ENCODE results near the gene MAB21L3.

Gene MAB21L3

DNA sequence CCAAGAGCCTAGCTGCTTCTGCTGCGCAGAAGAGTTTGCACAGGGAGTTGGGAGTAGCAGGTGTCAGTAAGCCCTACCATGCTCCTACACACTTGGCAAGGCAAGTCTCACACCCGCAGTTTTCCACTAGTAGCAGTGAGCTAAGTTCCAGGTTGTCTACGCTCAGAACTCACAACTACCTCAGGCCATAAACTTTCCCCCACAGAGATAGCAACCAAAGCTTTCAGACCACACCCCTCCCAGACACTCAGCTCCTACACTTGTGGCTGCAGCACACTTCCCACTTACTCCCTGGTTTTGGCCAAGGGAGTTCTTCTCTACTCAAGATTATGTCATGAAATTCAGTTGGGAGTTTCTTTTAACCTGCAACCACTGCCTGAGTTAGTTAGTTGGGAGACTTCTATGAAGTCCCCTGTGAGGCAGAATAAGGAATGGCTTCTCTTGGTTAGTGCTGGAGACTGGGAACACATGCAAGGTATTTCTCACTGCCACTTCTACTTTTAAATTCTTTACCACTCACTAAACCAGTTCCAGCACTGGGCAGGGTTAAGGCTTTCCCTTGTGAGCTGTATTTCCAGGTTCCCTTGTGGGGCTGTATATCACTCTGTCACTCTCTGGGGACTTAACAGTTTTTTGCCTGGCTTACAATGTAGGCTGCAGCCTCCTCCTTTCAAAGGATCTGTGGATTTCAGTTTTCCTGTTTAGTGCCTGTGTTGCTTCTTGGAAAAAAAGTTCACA lies 18.3 kb upstream of the MAB21L3 start:
- TF ChIP-seq, protein P1, sequence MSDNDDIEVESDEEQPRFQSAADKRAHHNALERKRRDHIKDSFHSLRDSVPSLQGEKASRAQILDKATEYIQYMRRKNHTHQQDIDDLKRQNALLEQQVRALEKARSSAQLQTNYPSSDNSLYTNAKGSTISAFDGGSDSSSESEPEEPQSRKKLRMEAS (IDR thresholded peaks at IDR 0.05): no peak
- TF ChIP-seq, protein P2, sequence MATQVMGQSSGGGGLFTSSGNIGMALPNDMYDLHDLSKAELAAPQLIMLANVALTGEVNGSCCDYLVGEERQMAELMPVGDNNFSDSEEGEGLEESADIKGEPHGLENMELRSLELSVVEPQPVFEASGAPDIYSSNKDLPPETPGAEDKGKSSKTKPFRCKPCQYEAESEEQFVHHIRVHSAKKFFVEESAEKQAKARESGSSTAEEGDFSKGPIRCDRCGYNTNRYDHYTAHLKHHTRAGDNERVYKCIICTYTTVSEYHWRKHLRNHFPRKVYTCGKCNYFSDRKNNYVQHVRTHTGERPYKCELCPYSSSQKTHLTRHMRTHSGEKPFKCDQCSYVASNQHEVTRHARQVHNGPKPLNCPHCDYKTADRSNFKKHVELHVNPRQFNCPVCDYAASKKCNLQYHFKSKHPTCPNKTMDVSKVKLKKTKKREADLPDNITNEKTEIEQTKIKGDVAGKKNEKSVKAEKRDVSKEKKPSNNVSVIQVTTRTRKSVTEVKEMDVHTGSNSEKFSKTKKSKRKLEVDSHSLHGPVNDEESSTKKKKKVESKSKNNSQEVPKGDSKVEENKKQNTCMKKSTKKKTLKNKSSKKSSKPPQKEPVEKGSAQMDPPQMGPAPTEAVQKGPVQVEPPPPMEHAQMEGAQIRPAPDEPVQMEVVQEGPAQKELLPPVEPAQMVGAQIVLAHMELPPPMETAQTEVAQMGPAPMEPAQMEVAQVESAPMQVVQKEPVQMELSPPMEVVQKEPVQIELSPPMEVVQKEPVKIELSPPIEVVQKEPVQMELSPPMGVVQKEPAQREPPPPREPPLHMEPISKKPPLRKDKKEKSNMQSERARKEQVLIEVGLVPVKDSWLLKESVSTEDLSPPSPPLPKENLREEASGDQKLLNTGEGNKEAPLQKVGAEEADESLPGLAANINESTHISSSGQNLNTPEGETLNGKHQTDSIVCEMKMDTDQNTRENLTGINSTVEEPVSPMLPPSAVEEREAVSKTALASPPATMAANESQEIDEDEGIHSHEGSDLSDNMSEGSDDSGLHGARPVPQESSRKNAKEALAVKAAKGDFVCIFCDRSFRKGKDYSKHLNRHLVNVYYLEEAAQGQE (IDR thresholded peaks at IDR 0.05; ENCODE audit: low read depth): no peak
- TF ChIP-seq RAD21 (IDR thresholded peaks at IDR 0.05; ENCODE audit: low read depth) (no peak), CREB1 (IDR thresholded peaks at IDR 0.05; ENCODE audit: low read depth) (no peak), NFIC (IDR thresholded peaks at IDR 0.05) (no peak), YY1 (IDR thresholded peaks at IDR 0.05; ENCODE audit: low read depth) (no peak), TAF1 (IDR thresholded peaks at IDR 0.05; ENCODE audit: low read depth) (no peak), FOXM1 (IDR thresholded peaks at IDR 0.05; ENCODE audit: borderline replicate concordance, low read depth) (no peak), TEAD4 (IDR thresholded peaks at IDR 0.05) (no peak), EGR1 (IDR thresholded peaks at IDR 0.05) (no peak)
- TF ChIP-seq, protein P3, sequence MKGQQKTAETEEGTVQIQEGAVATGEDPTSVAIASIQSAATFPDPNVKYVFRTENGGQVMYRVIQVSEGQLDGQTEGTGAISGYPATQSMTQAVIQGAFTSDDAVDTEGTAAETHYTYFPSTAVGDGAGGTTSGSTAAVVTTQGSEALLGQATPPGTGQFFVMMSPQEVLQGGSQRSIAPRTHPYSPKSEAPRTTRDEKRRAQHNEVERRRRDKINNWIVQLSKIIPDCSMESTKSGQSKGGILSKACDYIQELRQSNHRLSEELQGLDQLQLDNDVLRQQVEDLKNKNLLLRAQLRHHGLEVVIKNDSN (IDR thresholded peaks at IDR 0.05): no peak

DNA sequence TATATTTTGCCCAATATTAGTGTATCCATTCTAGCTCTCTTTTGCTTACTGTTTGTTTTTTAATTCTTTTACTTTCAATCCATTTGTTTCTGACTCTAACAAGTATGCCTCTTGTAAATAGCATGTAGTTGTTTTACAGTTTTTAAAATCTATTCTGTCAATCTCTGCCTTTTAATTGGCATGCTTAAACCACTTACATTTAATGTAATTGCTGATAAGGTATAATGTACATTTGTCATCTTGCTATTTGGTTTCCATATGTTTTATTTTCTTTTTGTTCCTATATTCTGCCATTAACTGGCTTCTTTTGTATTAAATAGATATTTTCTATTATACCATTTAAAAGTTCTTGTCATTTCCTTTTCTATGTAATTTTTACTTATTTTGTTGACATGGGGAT lies 16.2 kb upstream of the MAB21L3 start:
- TF ChIP-seq TEAD4 (IDR thresholded peaks at IDR 0.05): no peak
- no peak for TF ChIP-seq FOXM1 (IDR thresholded peaks at IDR 0.05; ENCODE audit: borderline replicate concordance, low read depth)
- TF ChIP-seq TAF1 (IDR thresholded peaks at IDR 0.05; ENCODE audit: low read depth): no peak
- no peak for TF ChIP-seq NFIC (IDR thresholded peaks at IDR 0.05)
- TF ChIP-seq, protein P1 (IDR thresholded peaks at IDR 0.05): no peak
- no peak for TF ChIP-seq EGR1 (IDR thresholded peaks at IDR 0.05)
- no peak for TF ChIP-seq YY1 (IDR thresholded peaks at IDR 0.05; ENCODE audit: low read depth)
- TF ChIP-seq CEBPB (IDR thresholded peaks at IDR 0.05): no peak
- TF ChIP-seq ZBTB7A (IDR thresholded peaks at IDR 0.05; ENCODE audit: low read depth): no peak
- no peak for TF ChIP-seq RAD21 (IDR thresholded peaks at IDR 0.05; ENCODE audit: low read depth)
- no peak for TF ChIP-seq TCF12 (IDR thresholded peaks at IDR 0.05; ENCODE audit: low read depth)
- no peak for TF ChIP-seq CREB1 (IDR thresholded peaks at IDR 0.05; ENCODE audit: low read depth)
- TF ChIP-seq, protein P3 (IDR thresholded peaks at IDR 0.05): no peak
- TF ChIP-seq, protein P2 (IDR thresholded peaks at IDR 0.05; ENCODE audit: low read depth): no peak

DNA sequence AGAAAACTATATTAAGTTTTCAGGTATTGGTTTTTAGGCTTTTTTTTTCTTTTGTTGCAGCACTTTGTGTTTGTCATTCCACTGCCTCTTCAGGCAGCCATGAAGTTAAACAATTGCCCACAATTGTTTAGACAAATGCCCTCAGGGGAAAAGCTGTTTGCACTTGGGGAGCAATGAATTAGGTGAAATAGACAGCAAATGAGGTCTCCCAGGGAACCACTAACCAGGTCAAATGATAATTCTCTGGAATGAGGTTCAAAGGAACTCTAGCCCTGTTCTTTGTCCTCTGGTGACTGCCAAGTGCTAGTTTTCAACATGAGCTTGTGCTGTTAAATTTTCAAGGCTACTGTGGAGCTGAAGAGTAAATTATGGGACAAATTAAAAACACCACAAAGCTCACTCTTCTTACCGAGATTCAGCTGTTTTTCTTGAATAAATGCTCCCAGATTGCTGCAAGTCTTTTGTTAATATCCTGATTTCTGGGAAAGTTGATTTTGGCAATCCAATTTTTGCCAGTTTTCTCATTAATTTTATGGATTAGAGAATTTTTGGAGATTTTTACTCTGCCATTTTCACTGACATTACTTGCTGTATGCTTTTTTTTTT lies 15.1 kb upstream of the MAB21L3 start:
- TF ChIP-seq FOXM1 (IDR thresholded peaks at IDR 0.05; ENCODE audit: borderline replicate concordance, low read depth) (no peak), RAD21 (IDR thresholded peaks at IDR 0.05; ENCODE audit: low read depth) (no peak), CEBPB (IDR thresholded peaks at IDR 0.05) (no peak), ZBTB7A (IDR thresholded peaks at IDR 0.05; ENCODE audit: low read depth) (no peak), TAF1 (IDR thresholded peaks at IDR 0.05; ENCODE audit: low read depth) (no peak), TEAD4 (IDR thresholded peaks at IDR 0.05) (no peak)
- TF ChIP-seq, protein P3 (IDR thresholded peaks at IDR 0.05): no peak
- TF ChIP-seq, protein P1 (IDR thresholded peaks at IDR 0.05): no peak

DNA sequence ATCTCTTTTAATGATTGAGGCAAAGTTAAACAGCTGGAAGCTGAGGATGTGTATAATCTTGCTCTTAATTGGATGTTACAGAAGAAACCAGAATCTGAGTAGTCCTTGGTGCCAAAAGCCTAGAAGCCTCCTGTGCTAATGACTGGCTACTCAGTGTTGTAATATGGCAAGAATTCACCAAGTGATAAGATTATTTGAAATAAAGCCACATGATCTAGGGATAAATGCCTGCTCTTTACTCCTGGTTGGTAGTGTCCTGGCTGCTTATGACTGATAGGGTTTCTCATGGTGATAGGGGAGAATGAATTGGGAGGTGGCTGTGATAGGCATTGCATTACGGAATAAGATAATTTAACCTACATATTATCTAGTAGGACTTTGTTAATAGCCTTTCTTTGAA lies 13.6 kb upstream of the MAB21L3 start:
- TF ChIP-seq CEBPB (IDR thresholded peaks at IDR 0.05) (no peak), YY1 (IDR thresholded peaks at IDR 0.05; ENCODE audit: low read depth) (no peak), RAD21 (IDR thresholded peaks at IDR 0.05; ENCODE audit: low read depth) (no peak), TAF1 (IDR thresholded peaks at IDR 0.05; ENCODE audit: low read depth) (no peak), FOXM1 (IDR thresholded peaks at IDR 0.05; ENCODE audit: borderline replicate concordance, low read depth) (no peak)

DNA sequence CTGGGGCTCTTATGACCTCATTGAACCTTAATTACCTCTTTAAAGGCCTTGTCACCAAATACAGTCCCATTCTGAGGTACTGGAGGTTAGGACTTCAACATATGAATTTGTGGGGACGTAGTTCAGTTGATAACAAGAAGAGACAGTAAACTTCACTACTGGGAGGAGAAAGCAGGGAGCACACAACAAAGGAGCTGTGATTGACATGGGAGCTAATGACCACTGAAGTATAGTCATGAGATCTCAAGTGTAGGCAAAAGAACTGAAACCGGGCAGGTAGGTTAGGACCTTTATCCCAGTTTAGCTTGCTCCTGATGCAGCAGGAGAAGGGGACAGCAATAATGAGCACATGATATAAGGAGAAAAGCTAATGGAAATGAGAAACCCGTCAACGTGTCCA lies 11.8 kb upstream of the MAB21L3 start:
- TF ChIP-seq TCF12 (IDR thresholded peaks at IDR 0.05; ENCODE audit: low read depth) (no peak), CREB1 (IDR thresholded peaks at IDR 0.05; ENCODE audit: low read depth) (no peak), RAD21 (IDR thresholded peaks at IDR 0.05; ENCODE audit: low read depth) (no peak), FOXM1 (IDR thresholded peaks at IDR 0.05; ENCODE audit: borderline replicate concordance, low read depth) (no peak)

Data from Ishikawa (cell line).